H1 (cell line): Measurements from ENCODE around the gene NDUFA6. TPM values are rescaled to one million over a fixed set of nuclear protein-coding genes. Genes with fewer than 3 reads are reported as not detected.

Source experiments
- CBX8 ChIP-seq: fragments of 300-800, 300-1000 bp; sonication (generic); IDR thresholded peaks from 2 replicates; pipeline ENCODE4 v1.7.1; 2016; ENCODE audit warnings: low read depth, low read length, borderline replicate concordance
- POLR2AphosphoS5 ChIP-seq: IDR thresholded peaks from 2 replicates; pipeline ENCODE4 v1.6.1; 2011; ENCODE audit warnings: low read depth, low read length
- POU5F1 ChIP-seq: IDR thresholded peaks from 2 replicates; pipeline ENCODE4 v1.6.1; 2011; ENCODE audit warnings: low read depth, mild to moderate bottlenecking, low read length, moderate library complexity
- SP1 ChIP-seq: IDR thresholded peaks from 2 replicates; pipeline ENCODE4 v1.6.1; 2011; ENCODE audit warnings: low read depth, low read length
- TEAD4 ChIP-seq: IDR thresholded peaks from 2 replicates; pipeline ENCODE4 v1.6.1; 2012; ENCODE audit warnings: low read depth, low read length, inconsistent platforms, mixed read lengths
- YY1 ChIP-seq: IDR thresholded peaks from 2 replicates; pipeline ENCODE4 v1.6.1; 2011; ENCODE audit warnings: low read depth, mild to moderate bottlenecking, low read length
- polyA plus RNA-seq, 7 experiments: library from polyadenylated mRNA; depleted of rRNA in 3 of 7; stranded (reverse) in 5 of 7; unstranded in 2 of 7; fragments of >200 nt in 5 of 7; fragments of 200-250 nt in 2 of 7; gene quantifications; 1 replicate in 5 of 7; 2 replicates in 1 of 7; 4 replicates in 1 of 7; pipeline versions ENCODE4 v1.2.1 to v1.2.3, GENCODE V29; 2011 to 2013; ENCODE audit warnings: missing spikeins in 2 of 7, mixed read lengths in 2 of 7
- total RNA-seq: library from RNA; stranded (reverse); fragmentation: NEBNext Ultra II Directional; extraction: Animal tissue kit (Norgen Biotek cat#: 25700); gene quantifications from 2 replicates; pipeline ENCODE4 v1.2.1, GENCODE V29; 2021

Gene NDUFA6
- total and polyA plus RNA-seq, 2 of the 8 experiments (the other 6 are each of a cell fraction or from before 2014, with no cell fraction given), result 76.2 to 105 TPM

DNA sequence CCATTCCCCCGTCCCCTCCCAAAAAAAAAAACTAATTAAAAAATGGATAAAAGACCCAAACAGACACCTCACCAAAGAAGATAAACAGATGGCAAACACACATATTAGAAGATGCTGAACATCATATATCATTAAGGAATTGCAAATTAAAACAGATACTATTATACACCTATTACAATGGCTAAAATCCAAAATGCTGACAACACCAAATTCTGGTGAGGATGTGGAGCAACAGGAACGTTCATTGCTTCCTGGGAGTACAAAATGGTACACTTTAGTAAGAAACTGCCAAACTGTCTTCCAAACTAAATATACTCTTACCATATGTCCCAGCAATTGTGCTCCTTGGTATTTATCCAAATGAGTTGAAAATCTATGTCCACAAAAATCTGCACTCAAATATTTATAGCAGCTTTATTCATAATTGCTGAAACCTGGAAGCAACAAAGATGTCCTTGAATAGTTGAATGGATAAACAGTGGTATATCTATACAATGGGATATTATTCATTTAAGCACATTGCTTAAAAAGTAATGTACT is 39.9 kb downstream of the NDUFA6 start (continued):
- TF ChIP-seq TEAD4 (no peak), YY1 (no peak), POLR2AphosphoS5 (no peak), SP1 (no peak), POU5F1 (no peak), CBX8 (no peak)
- TF ChIP-seq, all 59 proteins: peak for 0
